22Rv1 (cell line): ENCODE results near the gene ZBTB32.

ENCODE experiments used
- H3K27ac ChIP-seq: fragments of 450-650 bp; 2 replicates; pipeline ENCODE4 v1.5.1; 2017
- CTCF ChIP-seq: fragments of 450-650 bp; IDR thresholded peaks from 2 replicates; pipeline ENCODE4 v1.5.1; 2017; ENCODE audit warnings: mild to moderate bottlenecking
- ZFX ChIP-seq: fragments of 450-650 bp; IDR thresholded peaks from 2 replicates; pipeline ENCODE4 v1.6.1; 2017; ENCODE audit warnings: antibody characterized with exemption, borderline replicate concordance

ZBTB32 gene

GRCh38 chr19:35716801-35717664 is 12.7 kb downstream of the ZBTB32 start:
- peak; percentile 97 for TF ChIP-seq CTCF
- no peak for TF ChIP-seq ZFX
- peak overlapping the region; percentile 90 for H3K27ac ChIP-seq

DNA sequence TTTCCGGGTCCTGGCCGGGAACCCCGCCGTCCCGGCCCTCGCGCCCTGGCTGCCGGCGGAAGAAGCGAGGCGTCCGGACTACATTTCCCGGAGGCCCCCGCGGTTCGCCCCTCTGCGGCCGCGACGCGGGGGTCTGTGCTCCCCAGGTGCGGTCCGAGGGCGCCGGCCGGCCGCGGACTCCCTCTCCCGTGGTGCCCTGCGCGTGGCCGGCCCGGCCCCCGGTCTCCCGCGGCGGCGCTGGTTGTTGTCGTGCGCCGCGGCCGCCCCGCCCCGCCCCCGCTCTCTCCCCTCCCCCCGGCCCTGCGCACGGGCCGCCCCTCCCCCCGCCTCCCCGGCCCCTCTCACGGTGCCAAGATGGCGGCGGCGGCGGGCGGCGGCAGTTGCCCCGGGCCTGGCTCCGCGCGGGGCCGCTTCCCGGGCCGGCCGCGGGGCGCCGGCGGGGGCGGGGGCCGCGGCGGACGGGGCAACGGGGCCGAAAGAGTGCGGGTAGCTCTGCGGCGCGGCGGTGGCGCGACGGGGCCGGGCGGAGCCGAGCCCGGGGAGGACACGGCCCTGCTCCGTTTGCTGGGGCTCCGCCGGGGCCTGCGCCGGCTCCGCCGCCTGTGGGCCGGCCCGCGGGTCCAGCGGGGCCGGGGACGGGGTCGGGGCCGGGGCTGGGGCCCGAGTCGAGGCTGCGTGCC is 13.4 kb downstream of the ZBTB32 start, which contains the start of gene KMT2B:
TSS of gene KMT2B (plus strand) at position 339 of the 680 bp plus-strand sequence. CDS start at position 355, 16 bp downstream.
- TF ChIP-seq CTCF (no peak), ZFX (no peak)
- peak within 1 kb of the TSS; percentile 90 for H3K27ac ChIP-seq

DNA sequence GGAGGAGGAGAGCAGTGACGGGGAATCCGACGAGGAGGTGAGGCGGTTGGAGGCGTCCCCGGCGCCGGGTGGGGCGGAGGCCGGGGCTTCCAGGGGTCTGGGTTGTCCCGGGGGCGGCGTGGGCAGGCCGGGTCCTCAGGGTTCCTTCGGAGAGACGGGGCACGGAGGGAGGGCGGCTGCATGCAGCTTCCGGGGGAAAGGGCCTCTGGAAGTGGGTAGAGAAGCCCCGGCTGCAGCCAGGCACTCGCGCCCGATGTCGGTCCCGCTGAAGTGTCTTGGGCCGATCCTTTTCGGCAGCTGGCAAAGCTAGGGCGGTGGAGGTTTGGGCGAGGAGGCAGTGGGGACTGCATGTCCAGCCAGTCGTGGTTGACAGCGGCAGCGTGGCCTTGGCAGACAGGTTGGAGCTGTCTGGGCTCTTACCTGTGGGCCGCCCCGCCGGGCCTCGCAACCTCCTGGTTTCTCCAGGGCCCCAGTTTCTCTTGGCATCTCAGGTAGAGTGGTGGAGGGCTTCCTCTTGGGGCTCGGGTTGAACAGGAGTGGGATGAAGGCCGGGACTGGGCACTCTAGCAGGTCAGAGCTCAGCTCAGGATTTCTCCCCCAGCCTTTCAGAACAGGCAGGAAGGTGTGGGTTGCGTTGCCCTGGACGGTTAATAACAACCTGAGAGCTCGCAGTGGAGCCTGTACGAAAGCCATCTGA is 14.1 kb downstream of the ZBTB32 start:
- TF ChIP-seq CTCF = no peak
- no peak for TF ChIP-seq ZFX
- peak overlapping the region; percentile 90 for H3K27ac ChIP-seq

DNA sequence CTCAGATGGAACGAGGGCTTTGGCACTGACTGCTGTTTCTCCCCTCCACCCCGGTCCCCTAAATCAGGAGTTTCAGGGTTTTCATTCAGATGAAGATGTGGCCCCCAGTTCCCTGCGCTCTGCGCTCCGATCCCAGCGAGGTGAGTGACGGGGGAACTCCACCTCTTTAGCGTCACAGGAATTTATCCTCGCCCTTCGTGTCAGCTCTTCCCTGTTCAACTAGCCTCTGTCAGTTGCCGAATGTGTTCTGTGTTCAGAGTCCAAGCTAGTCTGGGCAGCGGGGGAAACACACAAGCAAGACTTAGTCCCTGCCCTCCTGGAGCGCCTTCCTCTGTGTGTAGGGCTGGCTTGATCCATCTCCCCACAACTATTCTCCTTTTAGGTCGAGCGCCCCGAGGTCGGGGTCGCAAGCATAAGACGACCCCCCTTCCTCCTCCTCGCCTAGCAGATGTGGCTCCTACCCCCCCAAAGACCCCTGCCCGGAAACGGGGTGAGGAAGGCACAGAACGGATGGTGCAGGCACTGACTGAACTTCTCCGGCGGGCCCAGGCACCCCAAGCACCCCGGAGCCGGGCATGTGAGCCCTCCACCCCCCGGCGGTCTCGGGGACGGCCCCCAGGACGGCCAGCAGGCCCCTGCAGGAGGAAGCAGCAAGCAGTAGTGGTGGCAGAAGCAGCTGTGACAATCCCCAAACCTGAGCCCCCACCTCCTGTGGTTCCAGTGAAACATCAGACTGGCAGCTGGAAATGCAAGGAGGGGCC is 15.2 kb downstream of the ZBTB32 start:
- no peak for TF ChIP-seq CTCF
- no peak for TF ChIP-seq ZFX
- peak overlapping the region; percentile 90; the same call in 1 of the 2 replicates for H3K27ac ChIP-seq

GRCh38 chr19:35720163-35720524 is 15.8 kb downstream of the ZBTB32 start:
- TF ChIP-seq ZFX (no peak), CTCF (no peak)
- peak overlapping the region; percentile 18; the same call in 1 of the 2 replicates for H3K27ac ChIP-seq

DNA sequence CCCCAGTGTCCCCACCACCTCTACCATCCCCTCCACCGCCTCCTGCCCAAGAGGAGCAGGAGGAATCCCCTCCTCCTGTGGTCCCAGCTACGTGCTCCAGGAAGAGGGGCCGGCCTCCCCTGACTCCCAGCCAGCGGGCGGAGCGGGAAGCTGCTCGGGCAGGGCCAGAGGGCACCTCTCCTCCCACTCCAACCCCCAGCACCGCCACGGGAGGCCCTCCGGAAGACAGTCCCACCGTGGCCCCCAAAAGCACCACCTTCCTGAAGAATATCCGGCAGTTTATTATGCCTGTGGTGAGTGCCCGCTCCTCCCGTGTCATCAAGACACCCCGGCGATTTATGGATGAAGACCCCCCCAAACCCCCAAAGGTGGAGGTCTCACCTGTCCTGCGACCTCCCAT is 16.3 kb downstream of the ZBTB32 start:
- TF ChIP-seq CTCF = no peak
- TF ChIP-seq ZFX = no peak
- H3K27ac ChIP-seq = no peak overlapping the region
